HG02610 (cell line): ENCODE data around the gene ZNRF3.

Experiments used
- ATAC-seq: cut with Tn5 transposase; IDR thresholded peaks from one replicate; pipeline ENCODE4 v1.9.1; 2021; ENCODE audit warnings: mild to moderate bottlenecking, moderate library complexity; ENCODE audit not compliant: unreplicated experiment

The ZNRF3 gene

GRCh38 chr22:29055192-29055830, 171.9 kb downstream of the ZNRF3 start:
- no peak for ATAC-seq

GRCh38 chr22:29056472-29056871, 173.1 kb downstream of the ZNRF3 start:
- no peak for ATAC-seq

- no peak for ATAC-seq
Measured at GRCh38 chr22:29060251-29060869, 177.0 kb downstream of the ZNRF3 start.

GRCh38 chr22:29060931-29061330, 177.6 kb downstream of the ZNRF3 start:
- no peak for ATAC-seq

GRCh38 chr22:29061773-29062172, 178.4 kb downstream of the ZNRF3 start, which contains the start of gene C22orf31:
C22orf31 (minus strand) TSS chr22:29061831; CDS start chr22:29061792, 39 bp downstream.
- no peak for ATAC-seq

GRCh38 chr22:29062286-29062821, 179.0 kb downstream of the ZNRF3 start:
- no peak for ATAC-seq

GRCh38 chr22:29065468-29066190, 182.3 kb downstream of the ZNRF3 start:
- no peak for ATAC-seq

GRCh38 chr22:29069463-29069862, 186.1 kb downstream of the ZNRF3 start:
- ATAC-seq, result no peak

GRCh38 chr22:29070490-29070889, 187.1 kb downstream of the ZNRF3 start:
- no peak for ATAC-seq

GRCh38 chr22:29071261-29072045, 188.1 kb downstream of the ZNRF3 start:
- no peak for ATAC-seq

GRCh38 chr22:29072193-29072978, 189.0 kb downstream of the ZNRF3 start:
- ATAC-seq, result peak; percentile 79

- ATAC-seq, result no peak
Measured at GRCh38 chr22:29072979-29073617, 189.7 kb downstream of the ZNRF3 start, which contains the start of gene KREMEN1. KREMEN1 (plus strand) TSS chr22:29073035; CDS start chr22:29073131, 96 bp downstream.

GRCh38 chr22:29073618-29074275, 190.4 kb downstream of the ZNRF3 start:
- ATAC-seq, result no peak

GRCh38 chr22:29074276-29074772, 191.0 kb downstream of the ZNRF3 start:
- ATAC-seq, result no peak

- no peak for ATAC-seq
Measured at GRCh38 chr22:29078036-29078868, 194.9 kb downstream of the ZNRF3 start.

- ATAC-seq, result no peak
Measured at GRCh38 chr22:29078869-29079207, 195.5 kb downstream of the ZNRF3 start.

GRCh38 chr22:29079218-29079901, 196.0 kb downstream of the ZNRF3 start:
- no peak for ATAC-seq
